Naive thymus-derived CD8-positive, alpha-beta T cell (primary cell): ENCODE results near the gene SEMA3G. TPM values are rescaled to one million over a fixed set of nuclear protein-coding genes. Genes with fewer than 3 reads are reported as not detected.

Experiments
- ATAC-seq, 2 donors: fragments of 150-1000 bp; cut with Tn5 transposase in 1 of 2; sonication (Bioruptor Pico), chemical (Tn5 transposase) in 1 of 2; 1 replicate in 1 of 2; 2 replicates in 1 of 2; pipeline ENCODE4 v1.10.0; 2021; ENCODE audit warnings: mild to moderate bottlenecking in 2 of 2, moderate library complexity in 2 of 2
- POLR2A ChIA-PET: fragments of 350-600 bp; sonication (Branson Sonifier 250); formaldehyde crosslinking; loops from one replicate; lab custom pipeline; 2021; ENCODE audit warnings: antibody characterized with exemption; lab: Charles Lee
- DNase-seq, 10 donors: peaks; one replicate each; pipeline versions ENCODE4 v3.0.0 to v3.0.0-alpha.2; 2020 to 2022
- H3K27ac Mint-ChIP-seq, 10 donors: one replicate each; pipeline ENCODE4 v1.8.0; 2020 to 2022; ENCODE audit warnings: mild to moderate bottlenecking in 10 of 10, mixed read lengths in 10 of 10, moderate library complexity in 4 of 10, inconsistent platforms in 1 of 10
- H3K27me3 Mint-ChIP-seq, 5 donors: one replicate each; pipeline ENCODE4 v1.8.0; 2021 to 2022; ENCODE audit warnings: mixed read lengths in 5 of 5
- H3K36me3 Mint-ChIP-seq, 3 donors: one replicate each; pipeline ENCODE4 v1.8.0; 2020 to 2022; ENCODE audit warnings: mixed read lengths in 3 of 3, mild to moderate bottlenecking in 2 of 3, inconsistent platforms in 1 of 3
- H3K4me1 Mint-ChIP-seq, 4 donors: one replicate each; pipeline ENCODE4 v1.8.0; 2021 to 2022; ENCODE audit warnings: mixed read lengths in 4 of 4
- H3K4me3 Mint-ChIP-seq, 10 donors: one replicate each; pipeline ENCODE4 v1.8.0; 2020 to 2022; ENCODE audit warnings: mild to moderate bottlenecking in 10 of 10, mixed read lengths in 10 of 10, moderate library complexity in 6 of 10, inconsistent platforms in 1 of 10
- H3K9me3 Mint-ChIP-seq, 9 donors: one replicate each; pipeline ENCODE4 v1.8.0; 2020 to 2022; ENCODE audit warnings: mixed read lengths in 9 of 9, mild to moderate bottlenecking in 3 of 9, inconsistent platforms in 1 of 9, moderate library complexity in 1 of 9
- polyA plus RNA-seq, 3 donors: library from polyadenylated mRNA; unstranded; fragments of 300-500 nt; fragmentation: Illumina TruSeq; gene quantifications; one replicate each; pipeline ENCODE4 v1.2.3, GENCODE V29; 2021
- total RNA-seq, 8 experiments: library from RNA in 2 of 8; stranded (reverse) in 2 of 8; gene quantifications; one replicate each; pipeline ENCODE4 v1.2.3 and lab custom pipeline; 2021 to 2026

SEMA3G gene
- total and polyA plus RNA-seq, 5 experiments from 2014 or later = not detected

DNA sequence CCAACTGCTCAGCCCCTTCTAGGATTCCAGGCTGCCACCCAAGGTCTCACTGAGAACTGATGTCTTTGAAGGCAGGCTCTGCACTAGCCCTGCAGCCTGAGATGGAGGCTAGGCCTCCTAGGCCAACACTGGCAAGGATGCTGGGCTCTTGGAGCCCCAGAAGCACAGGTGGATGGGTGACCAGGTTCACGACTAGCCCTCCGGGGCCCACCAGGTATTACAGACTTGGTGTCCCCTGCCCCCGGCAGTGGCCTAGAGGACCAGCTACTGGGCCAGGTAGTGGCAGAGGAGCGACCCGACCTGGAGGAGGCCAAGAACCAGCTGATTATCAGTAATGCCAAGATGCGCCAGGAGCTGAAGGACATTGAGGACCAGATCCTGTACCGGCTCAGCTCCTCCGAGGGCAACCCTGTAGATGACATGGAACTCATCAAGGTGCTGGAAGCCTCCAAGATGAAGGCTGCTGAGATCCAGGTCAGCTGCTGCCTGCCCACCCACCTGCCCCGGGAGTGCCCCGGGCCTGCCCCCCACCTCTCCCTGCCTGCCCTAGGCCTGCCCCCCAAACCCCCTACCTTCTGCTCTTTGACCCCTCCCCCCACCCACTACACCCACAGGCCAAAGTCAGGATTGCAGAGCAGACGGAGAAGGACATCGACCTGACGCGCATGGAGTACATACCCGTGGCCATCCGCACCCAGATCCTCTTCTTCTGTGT lies 52.5 kb downstream of the SEMA3G start:
- no peak for DNase-seq
- POLR2A ChIA-PET = interaction anchor here (0.5 kb wide), 1 partner anchor 72 kb away, joined by 5 read pairs; no protein-coding TSS in a partner anchor
- no peaks in the 10 kb centered on the region for H3K27me3 Mint-ChIP-seq
- H3K4me1 Mint-ChIP-seq = peaks cover 0 to 2% (median 0%) of the 10 kb centered on the region in 4 donors
- H3K27ac Mint-ChIP-seq = no peak overlapping the region
- H3K4me3 Mint-ChIP-seq = no peak overlapping the region
- peaks cover 0 to 38% (median 19%) of the 10 kb centered on the region in 3 donors for H3K36me3 Mint-ChIP-seq
- no peaks in the 10 kb centered on the region for H3K9me3 Mint-ChIP-seq
- no peak for ATAC-seq

DNA sequence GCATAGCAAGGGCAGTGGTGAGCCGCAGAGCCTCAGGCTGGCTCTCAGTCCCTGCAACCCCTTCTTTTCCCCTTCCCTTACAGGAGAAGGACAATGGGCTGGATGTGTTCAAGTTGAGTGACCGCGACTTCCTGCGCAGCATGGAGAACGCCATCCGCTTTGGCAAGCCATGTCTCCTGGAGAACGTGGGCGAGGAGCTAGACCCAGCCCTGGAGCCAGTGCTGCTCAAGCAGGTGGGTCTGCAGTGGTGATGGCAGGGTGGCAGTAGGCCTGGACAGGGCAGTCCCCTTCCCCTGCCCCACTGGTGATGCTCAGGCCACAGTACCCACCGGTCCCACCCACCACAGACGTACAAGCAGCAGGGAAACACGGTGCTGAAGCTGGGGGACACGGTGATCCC lies 53.8 kb downstream of the SEMA3G start:
- Mint-ChIP-seq H3K27ac (peak overlapping the region in 1 of 10 donors; percentile 15), H3K27me3 (no peaks in the 10 kb centered on the region), H3K4me1 (peaks cover 0 to 2% (median 0%) of the 10 kb centered on the region in 4 donors), H3K9me3 (no peaks in the 10 kb centered on the region), H3K36me3 (peaks cover 0 to 37% (median 19%) of the 10 kb centered on the region in 3 donors), H3K4me3 (no peak overlapping the region)
- POLR2A ChIA-PET = no interaction called here
- DNase-seq (no peak), ATAC-seq (no peak)

DNA sequence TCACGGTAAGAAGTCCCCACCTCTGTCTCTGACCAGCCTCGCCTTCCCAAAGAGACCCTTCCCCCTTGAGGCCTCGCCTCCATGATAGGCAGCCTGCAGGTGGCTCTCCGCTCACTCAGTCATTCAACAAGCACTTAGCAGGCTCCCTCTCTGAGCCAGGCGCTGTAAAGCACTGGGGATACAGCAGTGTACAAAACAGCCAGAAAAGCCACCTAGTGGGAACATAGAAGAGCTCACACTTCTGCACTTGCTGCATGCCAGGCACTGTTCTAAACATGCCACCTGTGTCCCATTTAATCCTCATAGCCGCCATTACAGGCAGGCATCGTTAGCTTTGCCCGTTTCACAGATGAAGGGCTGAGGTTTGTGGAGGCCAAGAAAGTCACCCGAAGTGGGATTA lies 56.0 kb downstream of the SEMA3G start:
- Mint-ChIP-seq H3K4me1 (peaks cover 0 to 2% (median 0%) of the 10 kb centered on the region in 4 donors), H3K9me3 (no peaks in the 10 kb centered on the region), H3K36me3 (peaks cover 0 to 39% (median 19%) of the 10 kb centered on the region in 3 donors), H3K4me3 (no peak overlapping the region), H3K27me3 (no peaks in the 10 kb centered on the region), H3K27ac (no peak overlapping the region)
- ATAC-seq (no peak), DNase-seq (no peak)
- POLR2A ChIA-PET = interaction anchor here (1.2 kb wide), 1 partner anchor 10 kb away, joined by 3 read pairs; no protein-coding TSS in a partner anchor

DNA sequence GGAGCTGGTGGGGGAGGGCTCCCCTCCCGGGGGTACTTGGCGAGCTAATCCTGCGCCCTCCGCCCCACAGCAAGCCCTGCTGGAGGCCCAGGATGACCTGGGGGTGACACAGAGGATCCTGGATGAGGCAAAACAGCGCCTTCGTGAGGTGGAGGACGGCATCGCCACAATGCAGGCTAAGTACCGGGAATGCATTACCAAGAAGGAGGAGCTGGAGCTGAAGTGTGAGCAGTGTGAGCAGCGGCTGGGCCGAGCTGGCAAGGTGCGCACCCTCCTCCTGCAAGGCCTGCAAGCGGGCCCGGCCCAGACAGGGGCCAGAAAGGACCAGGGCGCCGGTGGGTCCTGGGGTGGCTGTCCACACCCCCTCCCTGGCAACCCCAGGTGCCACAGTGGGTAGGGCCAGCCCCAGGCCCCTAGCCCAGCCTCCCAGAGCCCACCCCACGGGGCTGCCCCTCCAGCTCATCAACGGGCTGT lies 56.5 kb downstream of the SEMA3G start:
- POLR2A ChIA-PET = interaction anchor here (1.2 kb wide), 1 partner anchor 9 kb away, joined by 3 read pairs; no protein-coding TSS in a partner anchor
- no peak for ATAC-seq
- no peaks in the 10 kb centered on the region for H3K27me3 Mint-ChIP-seq

DNA sequence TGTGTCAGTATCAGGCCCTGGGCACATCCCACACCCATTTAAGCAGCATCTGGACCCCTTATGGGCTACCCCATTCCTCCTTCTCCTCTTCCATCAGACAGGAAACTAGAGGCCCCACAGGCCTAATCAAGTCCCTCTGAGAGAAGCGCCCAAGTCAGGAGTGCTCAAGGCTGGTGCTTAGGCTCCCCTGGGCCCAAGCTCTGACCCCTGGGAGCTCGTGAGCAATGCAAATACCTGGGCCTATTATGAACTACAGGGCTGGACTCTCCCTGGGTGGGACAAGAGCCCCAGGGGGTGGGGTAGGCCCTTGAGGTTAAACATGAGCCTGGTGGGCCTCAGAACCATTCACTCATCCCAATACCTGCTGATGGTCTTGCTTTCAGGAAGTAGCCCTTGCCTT lies 57.4 kb downstream of the SEMA3G start:
- no peaks in the 10 kb centered on the region for H3K9me3 Mint-ChIP-seq

More for the DNA sequence above, 56.5 kb downstream of the SEMA3G start:
- DNase-seq = no peak
- no peak overlapping the region for H3K4me3 Mint-ChIP-seq
- no peak overlapping the region for H3K27ac Mint-ChIP-seq
- H3K36me3 Mint-ChIP-seq = peaks cover 0 to 38% (median 18%) of the 10 kb centered on the region in 3 donors
- peaks cover 0 to 2% (median 0%) of the 10 kb centered on the region in 4 donors for H3K4me1 Mint-ChIP-seq
- no peaks in the 10 kb centered on the region for H3K9me3 Mint-ChIP-seq

DNA sequence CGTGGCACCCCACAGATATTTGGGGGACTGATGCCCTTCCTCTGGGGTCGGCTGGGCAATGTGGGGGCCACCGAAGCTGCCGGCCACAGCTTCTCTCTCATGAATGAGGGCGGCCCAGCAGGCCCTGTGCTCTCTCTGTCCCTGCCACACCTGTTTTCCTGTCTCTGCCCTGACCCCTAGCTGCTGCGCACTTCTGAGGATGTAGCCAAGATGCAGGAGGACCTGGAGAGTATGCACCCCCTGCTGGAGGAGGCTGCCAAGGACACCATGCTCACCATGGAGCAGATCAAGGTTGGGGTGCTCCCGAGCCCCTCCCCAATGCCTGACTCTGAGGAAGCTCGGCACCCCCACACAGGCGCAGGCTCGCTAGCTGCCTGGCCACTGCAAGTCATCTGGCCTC lies 59.7 kb downstream of the SEMA3G start:
- H3K9me3 Mint-ChIP-seq = no peaks in the 10 kb centered on the region
- H3K27me3 Mint-ChIP-seq = no peaks in the 10 kb centered on the region
- ATAC-seq = no peak
- H3K36me3 Mint-ChIP-seq = peaks cover 0 to 15% (median 4%) of the 10 kb centered on the region in 3 donors
- DNase-seq = no peak
- no peaks in the 10 kb centered on the region for H3K4me1 Mint-ChIP-seq
- peak overlapping the region in 1 of 10 donors; percentile 70 for H3K27ac Mint-ChIP-seq
- POLR2A ChIA-PET = interaction anchor here (0.7 to 1.2 kb wide), 2 partner anchors 9 to 13 kb away, joined by 3 read pairs; no protein-coding TSS in a partner anchor
- H3K4me3 Mint-ChIP-seq = no peak overlapping the region

More for the DNA sequence above, 57.4 kb downstream of the SEMA3G start:
- Mint-ChIP-seq H3K36me3 (peaks cover 0 to 31% (median 12%) of the 10 kb centered on the region in 3 donors), H3K4me3 (no peak overlapping the region), H3K27me3 (no peaks in the 10 kb centered on the region), H3K4me1 (peaks cover 0 to 2% (median 0%) of the 10 kb centered on the region in 4 donors), H3K27ac (no peak overlapping the region)
- ATAC-seq (no peak), DNase-seq (no peak)
- POLR2A ChIA-PET = interaction anchor here (0.5 to 1.2 kb wide), 2 partner anchors 8 to 27 kb away, joined by 3 to 4 read pairs; no protein-coding TSS in a partner anchor

DNA sequence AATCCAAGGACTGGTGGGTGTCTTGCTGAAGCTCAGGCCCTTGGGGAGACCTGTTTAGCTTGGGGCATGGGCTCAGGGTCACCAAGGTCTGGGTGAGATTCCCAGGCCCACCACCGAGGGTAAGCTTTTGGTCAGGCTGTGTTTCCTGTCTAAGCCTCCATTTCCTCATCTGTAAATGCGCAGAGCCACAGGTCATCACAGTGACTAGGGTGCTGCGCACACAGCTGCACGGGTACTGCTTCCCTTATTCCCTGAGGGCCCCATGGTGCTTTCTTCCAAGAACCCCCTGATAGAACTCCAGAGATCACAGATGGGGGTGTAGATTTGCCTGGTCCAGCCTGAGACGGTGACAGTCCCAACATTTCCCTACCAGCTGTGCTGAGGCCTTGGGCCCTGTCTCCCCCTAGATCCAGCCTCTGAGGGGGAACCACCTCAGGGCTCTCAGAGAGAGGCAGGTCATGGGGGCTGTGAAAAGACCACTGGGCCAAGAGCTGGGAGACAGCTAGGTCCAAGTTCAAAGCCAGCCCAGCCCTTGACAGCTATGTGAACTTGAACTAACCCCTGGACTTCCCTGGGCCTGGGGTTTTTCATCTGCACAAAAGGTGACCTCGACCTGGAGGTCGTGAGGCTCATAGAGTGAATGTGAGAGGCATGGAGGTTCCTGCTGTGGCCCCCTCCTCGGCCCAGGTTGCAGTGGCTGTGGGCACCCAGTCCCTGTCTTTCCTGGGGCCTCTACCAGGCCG lies 60.7 kb downstream of the SEMA3G start:
- no peak for DNase-seq

DNA sequence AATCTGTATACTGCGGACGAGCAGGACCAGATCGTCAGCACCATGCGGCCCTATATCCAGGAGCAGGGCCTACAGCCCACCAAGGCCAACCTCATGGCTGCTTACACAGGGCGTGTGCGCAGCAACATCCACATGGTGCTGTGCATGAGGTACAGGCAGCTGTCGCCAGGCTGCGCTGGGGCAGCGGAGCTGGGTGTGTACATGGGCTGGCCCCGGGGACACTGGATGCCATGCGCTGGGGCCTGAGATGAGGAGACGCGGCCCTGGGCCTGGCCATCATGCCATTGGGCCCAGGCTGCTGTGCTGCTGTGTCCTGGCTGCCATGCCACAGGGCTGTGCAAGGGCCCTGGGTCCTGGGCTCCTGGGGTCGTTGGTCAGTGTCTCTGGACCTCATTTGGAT lies 61.5 kb downstream of the SEMA3G start:
- POLR2A ChIA-PET = no interaction called here
- ATAC-seq = no peak
- H3K9me3 Mint-ChIP-seq = no peaks in the 10 kb centered on the region
- peaks cover 0 to 11% (median 0%) of the 10 kb centered on the region in 3 donors for H3K36me3 Mint-ChIP-seq
- no peak overlapping the region for H3K4me3 Mint-ChIP-seq
- peaks cover 0 to 4% (median 0%) of the 10 kb centered on the region in 4 donors for H3K4me1 Mint-ChIP-seq
- H3K27ac Mint-ChIP-seq = no peak overlapping the region
- no peaks in the 10 kb centered on the region for H3K27me3 Mint-ChIP-seq
- DNase-seq = no peak

More for the DNA sequence above, 60.7 kb downstream of the SEMA3G start:
- peak overlapping the region in 1 of 10 donors; percentile 12 for H3K27ac Mint-ChIP-seq
- no peak overlapping the region for H3K4me3 Mint-ChIP-seq
- POLR2A ChIA-PET = interaction anchor here (1.2 kb wide), 1 partner anchor 12 kb away, joined by 3 read pairs; no protein-coding TSS in a partner anchor
- peaks cover 0 to 14% (median 3%) of the 10 kb centered on the region in 3 donors for H3K36me3 Mint-ChIP-seq
- ATAC-seq = no peak
- H3K27me3 Mint-ChIP-seq = no peaks in the 10 kb centered on the region
- H3K4me1 Mint-ChIP-seq = peaks cover 0 to under 1% (median 0%) of the 10 kb centered on the region in 4 donors
- H3K9me3 Mint-ChIP-seq = no peaks in the 10 kb centered on the region

Other genes with a start within 250 kb of the SEMA3G start
- 10 to 100 TPM; 16.2 to 18.8 TPM for gene ALAS1, start 246.9 kb downstream of the SEMA3G start, total RNA-seq
- gene ALAS1, start 246.9 kb downstream of the SEMA3G start, polyA plus RNA-seq = 10 to 100 TPM; 14.7 to 28.9 (median 18.5) TPM
- 1 to 10 TPM; 2.4 to 2.8 TPM for gene TLR9, start 219.5 kb downstream of the SEMA3G start, total RNA-seq
- gene TLR9, start 219.5 kb downstream of the SEMA3G start, polyA plus RNA-seq = not detected
- 10 to 100 TPM; 77.2 to 77.6 TPM for gene TWF2, start 205.9 kb downstream of the SEMA3G start, total RNA-seq
- gene TWF2, start 205.9 kb downstream of the SEMA3G start, polyA plus RNA-seq = 100 to 1,000 TPM; 112 to 171 (median 142) TPM
- gene PPM1M, start 199.3 kb downstream of the SEMA3G start, total RNA-seq = 100 to 1,000 TPM; 108 to 114 TPM
- 100 to 1,000 TPM in 2 of 3 donors, 10 to 100 TPM in 1; 68.0 to 172 (median 106) TPM for gene PPM1M, start 199.3 kb downstream of the SEMA3G start, polyA plus RNA-seq
- gene WDR82, start 166.5 kb downstream of the SEMA3G start, total RNA-seq = 100 to 1,000 TPM; 190 to 191 TPM
- gene WDR82, start 166.5 kb downstream of the SEMA3G start, polyA plus RNA-seq = 100 to 1,000 TPM; 136 to 172 (median 146) TPM
- 10 to 100 TPM; 39.9 to 41.5 TPM for gene GLYCTK, start 157.3 kb downstream of the SEMA3G start, total RNA-seq
- gene GLYCTK, start 157.3 kb downstream of the SEMA3G start, polyA plus RNA-seq = 10 to 100 TPM in 1 of 3 donors, 1 to 10 TPM in 2; 6.4 to 10.4 (median 7.6) TPM
- 10 to 100 TPM; 39.4 to 41.4 TPM for gene DNAH1, start 128.8 kb downstream of the SEMA3G start, total RNA-seq
- 1 to 10 TPM in 2 of 3 donors, under 1 TPM in 1; 0.21 to 1.3 (median 1.1) TPM for gene DNAH1, start 128.8 kb downstream of the SEMA3G start, polyA plus RNA-seq
- 100 to 1,000 TPM; 105 to 106 TPM for gene BAP1, start 35.1 kb downstream of the SEMA3G start, total RNA-seq
- 10 to 100 TPM; 15.8 to 22.6 (median 16.9) TPM for gene BAP1, start 35.1 kb downstream of the SEMA3G start, polyA plus RNA-seq
- 10 to 100 TPM; 14.2 to 18.1 TPM for gene PHF7, start 34.4 kb downstream of the SEMA3G start, total RNA-seq
- gene PHF7, start 34.4 kb downstream of the SEMA3G start, polyA plus RNA-seq = 1 to 10 TPM; 7.1 to 9.5 (median 7.7) TPM
- 1 to 10 TPM; 7.1 to 7.8 TPM for gene TNNC1, start 8.9 kb upstream of the SEMA3G start, total RNA-seq
- 1 to 10 TPM in 1 of 3 donors, under 1 TPM in 2; 0.60 to 1.4 (median 0.90) TPM for gene TNNC1, start 8.9 kb upstream of the SEMA3G start, polyA plus RNA-seq
- gene NISCH, start 10.5 kb upstream of the SEMA3G start, total RNA-seq = 100 to 1,000 TPM; 180 to 191 TPM
- 10 to 100 TPM; 17.8 to 30.1 (median 20.4) TPM for gene NISCH, start 10.5 kb upstream of the SEMA3G start, polyA plus RNA-seq
- gene STAB1, start 50.2 kb upstream of the SEMA3G start, total RNA-seq = 1 to 10 TPM; 6.1 to 9.8 TPM
- gene STAB1, start 50.2 kb upstream of the SEMA3G start, polyA plus RNA-seq = not detected
- gene NT5DC2, start 88.8 kb upstream of the SEMA3G start, total RNA-seq = 1 to 10 TPM; 2.3 to 3.5 TPM
- gene NT5DC2, start 88.8 kb upstream of the SEMA3G start, polyA plus RNA-seq = under 1 TPM in 2 of 3 donors, not detected in 1; 0.28 to 0.34 TPM
- gene UQCC5, start 91.5 kb upstream of the SEMA3G start, total RNA-seq = 10 to 100 TPM in 1 of 2 experiments, 1 to 10 TPM in 1; 9.7 to 13.4 TPM
- 10 to 100 TPM; 29.1 to 35.1 (median 29.4) TPM for gene UQCC5, start 91.5 kb upstream of the SEMA3G start, polyA plus RNA-seq
- gene PBRM1, start 240.8 kb upstream of the SEMA3G start, total RNA-seq = 10 to 100 TPM; 66.0 to 72.9 TPM
- 10 to 100 TPM; 71.8 to 81.4 (median 80.5) TPM for gene PBRM1, start 240.8 kb upstream of the SEMA3G start, polyA plus RNA-seq
- gene GNL3, start 240.9 kb upstream of the SEMA3G start, total RNA-seq = 100 to 1,000 TPM; 107 to 109 TPM
- 10 to 100 TPM; 41.8 to 77.5 (median 73.2) TPM for gene GNL3, start 240.9 kb upstream of the SEMA3G start, polyA plus RNA-seq